Gastroesophageal sphincter (tissue), 4 donors: ENCODE results near the gene SCAF8. TPM values are rescaled to one million over a fixed set of nuclear protein-coding genes. Genes with fewer than 3 reads are reported as not detected.
A peak's percentile ranks its signal among the peaks of the same experiment; 100 is the strongest.

ENCODE experiments used
- ATAC-seq: fragments of 150-250 bp; one replicate; pipeline ENCODE4 v1.9.1; 2016; ENCODE audit warnings: mild to moderate bottlenecking, moderate library complexity
- H3K27ac ChIP-seq, 4 donors: fragments of 200-600 bp; sonication (generic) in 3 of 4; 1 replicate in 3 of 4; 2 replicates in 1 of 4; pipeline ENCODE4 v1.5.1; 2016 to 2019
- H3K27me3 ChIP-seq: fragments of 200-600 bp; sonication (generic); one replicate; pipeline ENCODE4 v1.5.1; 2019
- H3K36me3 ChIP-seq, 2 donors: fragments of 200-600 bp; sonication (generic); one replicate each; pipeline ENCODE4 v1.5.1; 2019; ENCODE audit warnings: control low read depth in 1 of 2
- H3K4me1 ChIP-seq, 3 donors: fragments of 200-600 bp; sonication (generic); 1 replicate in 2 of 3; 2 replicates in 1 of 3; pipeline ENCODE4 v1.5.1; 2016 to 2019; ENCODE audit warnings: control low read depth in 2 of 3
- H3K4me3 ChIP-seq, 2 donors: fragments of 200-600 bp; sonication (generic); one replicate each; pipeline ENCODE4 v1.5.1; 2019; ENCODE audit warnings: mild to moderate bottlenecking in 1 of 2, moderate library complexity in 1 of 2
- H3K9me3 ChIP-seq, 3 donors: fragments of 200-600 bp; sonication (generic); one replicate each; pipeline ENCODE4 v1.5.1; 2017 to 2019; ENCODE audit warnings: control low read depth in 2 of 3
- CTCF ChIP-seq, 4 experiments: fragments of 200-600 bp in 2 of 4; fragments of 450-650 bp in 2 of 4; sonication (generic) in 1 of 4; IDR thresholded peaks; one replicate each; pipeline ENCODE4 v1.5.1; 2017 to 2019; ENCODE audit warnings: antibody characterized with exemption in 4 of 4, mild to moderate bottlenecking in 2 of 4, moderate library complexity in 2 of 4
- EP300 ChIP-seq: sonication (generic); formaldehyde crosslinking; IDR thresholded peaks from one replicate; pipeline ENCODE4 v1.6.1; 2017; ENCODE audit warnings: antibody characterized with exemption, mild to moderate bottlenecking
- POLR2A ChIP-seq, 2 donors: fragments of 450-650 bp; IDR thresholded peaks; one replicate each; pipeline ENCODE4 v1.6.1; 2017; ENCODE audit warnings: antibody characterized with exemption in 2 of 2, mild to moderate bottlenecking in 2 of 2, moderate library complexity in 1 of 2
- POLR2AphosphoS5 ChIP-seq: sonication (generic); formaldehyde crosslinking; IDR thresholded peaks from one replicate; pipeline ENCODE4 v1.6.1; 2017; ENCODE audit warnings: antibody characterized with exemption
- WGBS, 2 donors: methylation state at CpG; one replicate each; pipeline ENCODE4 v1.1.5; 2018; ENCODE audit warnings: low coverage in 1 of 2; 5-methylcytosine and 5-hydroxymethylcytosine counted together
- total RNA-seq, 4 donors: library from RNA; depleted of rRNA; stranded (reverse); fragments of >200 nt; gene quantifications; one replicate each; pipeline ENCODE4 v1.1.0, GENCODE V29; 2016

The SCAF8 gene
- total RNA-seq: 10 to 100 TPM; 38.5 to 56.8 (median 42.5) TPM

DNA sequence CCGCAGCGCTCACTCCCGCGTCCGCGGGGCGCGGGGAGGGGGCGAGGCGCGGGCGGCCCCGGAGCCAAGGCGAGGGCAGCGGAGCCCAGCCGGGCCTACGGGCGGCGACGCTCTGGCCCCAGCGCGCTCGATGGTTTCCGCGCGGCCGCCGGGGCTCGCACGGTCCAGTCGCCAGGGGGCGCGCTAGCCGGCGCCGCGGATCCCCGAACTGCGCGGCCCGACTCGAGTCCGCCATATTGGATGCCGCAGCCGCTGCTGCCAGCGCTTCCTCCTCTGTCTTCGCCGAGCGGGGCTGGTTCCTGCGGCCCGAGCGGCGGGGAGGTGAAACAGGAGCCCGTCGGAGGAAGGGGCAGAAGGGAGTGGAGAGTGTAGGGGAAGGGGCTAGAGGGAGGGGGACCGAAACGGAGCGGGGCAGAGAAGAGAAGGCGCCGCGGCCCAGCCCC is at the start of gene SCAF8:
Gene SCAF8, plus strand, starts transcription at position 234 of the 443 bp plus-strand sequence. CDS start 485 bp downstream, outside the sequence.
- TF ChIP-seq POLR2A (IDR thresholded peaks at IDR 0.05): peak; percentile 34 to 46
- TF ChIP-seq CTCF (IDR thresholded peaks at IDR 0.05): peak; percentile 77 to 93 (median 87)
- no peak for TF ChIP-seq EP300
- TF ChIP-seq POLR2AphosphoS5: peak; percentile 53
- 0% methylated on average over 5 of the region's 61 CpGs; no CpG with 5 or more reads in 1 of the 2 donors for WGBS, 2 donors
- Histone ChIP-seq H3K4me1 (peaks cover 7 to 52% (median 37%) of the 10 kb centered on the region in 3 donors), H3K9me3 (no peaks in the 10 kb centered on the region), H3K27me3 (no peaks in the 10 kb centered on the region), H3K4me3 (peak within 1 kb of the TSS; percentile 72 to 100), H3K36me3 (no peaks in the 10 kb centered on the region), H3K27ac (peak within 1 kb of the TSS; percentile 95 to 100 (median 98))
- peak; percentile 86 for ATAC-seq

GRCh38 chr6:154683756-154684523 is 49.3 kb upstream of the SCAF8 start:
- no peaks in the 10 kb centered on the region for H3K4me1 ChIP-seq
- no peak for TF ChIP-seq POLR2AphosphoS5
- no peak for TF ChIP-seq POLR2A (IDR thresholded peaks at IDR 0.05)
- TF ChIP-seq CTCF (IDR thresholded peaks at IDR 0.05): no peak
- no peak for TF ChIP-seq EP300
- ATAC-seq: no peak
- no peaks in the 10 kb centered on the region for H3K36me3 ChIP-seq
- 38 to 50% methylated on average over 4 of the region's 4 CpGs for WGBS, 2 donors
- H3K4me3 ChIP-seq: no peak overlapping the region
- no peaks in the 10 kb centered on the region for H3K27me3 ChIP-seq
- H3K9me3 ChIP-seq: no peaks in the 10 kb centered on the region
- no peak overlapping the region for H3K27ac ChIP-seq

GRCh38 chr6:154686162-154686561 is 47.1 kb upstream of the SCAF8 start:
- Histone ChIP-seq H3K4me3 (no peak overlapping the region), H3K9me3 (no peaks in the 10 kb centered on the region), H3K4me1 (peaks cover 0 to 4% (median 0%) of the 10 kb centered on the region in 3 donors), H3K27ac (no peak overlapping the region), H3K27me3 (no peaks in the 10 kb centered on the region), H3K36me3 (no peaks in the 10 kb centered on the region)
- 62 to 83% methylated on average over 1 of the region's 1 CpG for WGBS, 2 donors
- TF ChIP-seq EP300: no peak
- no peak for TF ChIP-seq POLR2A (IDR thresholded peaks at IDR 0.05)
- no peak for TF ChIP-seq CTCF (IDR thresholded peaks at IDR 0.05)
- TF ChIP-seq POLR2AphosphoS5: no peak
- no peak for ATAC-seq

DNA sequence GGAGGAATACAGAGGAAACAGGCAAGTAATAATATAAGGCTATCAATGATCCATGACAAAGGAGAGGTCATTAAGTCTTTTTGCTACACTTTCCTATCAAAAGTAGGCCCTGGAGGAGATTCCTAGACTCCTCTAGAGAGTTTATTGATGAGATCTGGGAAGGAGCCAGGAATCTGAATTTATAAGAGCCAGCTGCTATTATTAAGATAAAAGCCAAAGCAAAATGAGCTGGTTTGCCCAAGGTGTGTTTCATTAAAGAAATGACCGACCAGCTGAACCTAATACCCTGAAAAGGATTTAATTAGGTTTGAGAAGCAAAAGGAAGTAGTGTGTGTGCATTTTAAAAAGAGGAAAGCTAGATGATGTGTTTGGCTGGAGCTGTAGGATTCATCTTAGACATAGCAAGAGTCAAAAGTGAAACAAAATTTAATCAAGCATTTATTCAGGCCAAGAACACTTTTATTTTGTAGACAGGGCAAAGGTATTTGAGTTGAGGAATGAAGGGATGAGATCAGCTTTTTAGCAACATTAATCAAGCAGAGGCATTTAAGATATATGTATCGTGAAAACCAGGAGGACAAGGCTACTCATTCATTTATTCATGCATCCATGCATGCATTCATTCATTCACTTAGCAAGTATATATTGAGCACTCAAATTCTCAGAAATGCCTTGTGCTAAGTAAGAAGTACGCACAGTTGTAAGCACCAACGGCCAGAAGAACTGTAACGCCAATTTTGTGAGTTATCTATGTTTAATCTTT is 43.5 kb upstream of the SCAF8 start:
- no peak for ATAC-seq
- WGBS, 2 donors: 48 to 56% methylated on average over 5 of the region's 5 CpGs
- Histone ChIP-seq H3K9me3 (no peaks in the 10 kb centered on the region), H3K4me1 (peaks cover 0 to 4% (median 0%) of the 10 kb centered on the region in 3 donors), H3K4me3 (no peak overlapping the region), H3K36me3 (no peaks in the 10 kb centered on the region), H3K27ac (no peak overlapping the region), H3K27me3 (no peaks in the 10 kb centered on the region)
- TF ChIP-seq EP300 (no peak), CTCF (IDR thresholded peaks at IDR 0.05) (no peak), POLR2A (IDR thresholded peaks at IDR 0.05) (no peak), POLR2AphosphoS5 (no peak)
